Measurements from ENCODE around the gene CCDC50.

CCDC50 gene

GRCh38 chr3:191328962-191329653 is at the start of gene CCDC50:
Gene CCDC50 (plus strand): TSS chr3:191329394. CDS start chr3:191329675, 281 bp downstream.
- DNase-seq = peak; percentile 32 to 86 (median 70)

- DNase-seq = no peak
Measured at GRCh38 chr3:191280111-191280510, 49.1 kb upstream of the CCDC50 start.

GRCh38 chr3:191280882-191281281 is 48.3 kb upstream of the CCDC50 start:
- no peak for DNase-seq

GRCh38 chr3:191282251-191283185 is 46.7 kb upstream of the CCDC50 start:
- DNase-seq = no peak

- DNase-seq = no peak
Measured at GRCh38 chr3:191283400-191283799, 45.8 kb upstream of the CCDC50 start.

- no peak for DNase-seq
Measured at GRCh38 chr3:191290311-191291025, 38.7 kb upstream of the CCDC50 start.

- DNase-seq = no peak
Measured at GRCh38 chr3:191292243-191293015, 36.8 kb upstream of the CCDC50 start.

GRCh38 chr3:191294291-191294690 is 34.9 kb upstream of the CCDC50 start:
- no peak for DNase-seq

GRCh38 chr3:191296041-191296541 is 33.1 kb upstream of the CCDC50 start:
- no peak for DNase-seq

- no peak for DNase-seq
Measured at GRCh38 chr3:191298846-191299245, 30.3 kb upstream of the CCDC50 start.

- no peak for DNase-seq
Measured at GRCh38 chr3:191300422-191300821, 28.8 kb upstream of the CCDC50 start.

GRCh38 chr3:191301017-191301416 is 28.2 kb upstream of the CCDC50 start:
- no peak for DNase-seq

GRCh38 chr3:191301782-191302411 is 27.3 kb upstream of the CCDC50 start:
- no peak for DNase-seq

- DNase-seq = no peak
Measured at GRCh38 chr3:191302451-191302850, 26.7 kb upstream of the CCDC50 start.

- peak in 1 of 51 donors; percentile 7 for DNase-seq
Measured at GRCh38 chr3:191303596-191303995, 25.6 kb upstream of the CCDC50 start.

GRCh38 chr3:191306428-191306827 is 22.8 kb upstream of the CCDC50 start:
- DNase-seq = no peak

GRCh38 chr3:191307341-191307740 is 21.9 kb upstream of the CCDC50 start:
- no peak for DNase-seq

GRCh38 chr3:191313296-191313695 is 15.9 kb upstream of the CCDC50 start:
- no peak for DNase-seq

GRCh38 chr3:191314109-191314728 is 15.0 kb upstream of the CCDC50 start:
- no peak for DNase-seq

Measured in hypothalamus (tissue), 51 donors.